GM12874 (cell line): ENCODE measurements around the gene GPER1.

Source experiments
- TF ChIP-seq, protein P1 (sequence below): IDR thresholded peaks from 2 replicates; pipeline ENCODE4 v1.5.1; 2011; ENCODE audit warnings: low read depth, mild to moderate bottlenecking, control low read depth, low read length, moderate library complexity; ENCODE audit not compliant: insufficient read depth

The GPER1 gene

DNA sequence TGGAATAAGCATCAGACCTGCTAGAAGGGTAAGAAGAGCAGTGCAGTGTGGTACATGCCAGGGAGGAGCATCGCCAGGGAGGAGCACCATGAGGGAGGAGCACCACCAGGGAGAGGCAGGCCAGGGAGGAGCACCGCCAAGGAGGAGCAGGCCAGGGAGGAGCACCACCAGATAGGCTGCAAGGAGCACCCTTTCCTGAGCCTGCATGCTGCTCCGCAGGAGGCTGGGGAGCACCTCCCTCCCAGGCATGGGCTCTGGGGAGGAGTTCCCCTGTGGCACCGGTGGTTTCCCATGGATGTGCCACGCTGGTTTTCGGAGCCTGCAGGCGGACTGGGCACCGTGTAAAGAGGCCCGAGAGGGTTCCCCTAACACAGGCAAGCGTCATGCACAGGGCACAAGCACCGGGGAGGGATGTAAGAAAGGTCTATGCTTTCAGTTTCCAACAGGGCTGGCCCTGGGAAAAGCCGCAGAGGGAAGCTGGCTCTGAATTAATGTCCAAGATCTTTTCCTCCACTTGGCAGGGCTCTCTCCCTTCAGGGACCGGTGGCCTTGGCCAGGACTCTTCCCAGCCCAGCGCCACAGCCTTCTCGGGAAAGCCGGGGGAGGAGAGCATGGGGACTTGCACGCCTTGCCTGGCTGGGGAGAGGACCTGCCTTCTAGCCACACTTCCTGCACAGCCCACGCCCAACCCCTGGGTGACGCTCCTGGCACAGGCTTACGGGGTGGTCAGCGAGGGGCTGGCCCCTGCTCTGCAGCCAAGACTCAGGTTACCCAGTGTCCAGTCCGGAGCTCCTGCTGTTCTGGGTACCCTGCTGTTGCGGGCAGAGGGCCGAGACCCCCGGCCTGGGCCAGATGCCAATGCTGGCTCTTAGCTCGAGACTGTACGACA is 11.5 kb upstream of the GPER1 start:
- TF ChIP-seq, protein P1, sequence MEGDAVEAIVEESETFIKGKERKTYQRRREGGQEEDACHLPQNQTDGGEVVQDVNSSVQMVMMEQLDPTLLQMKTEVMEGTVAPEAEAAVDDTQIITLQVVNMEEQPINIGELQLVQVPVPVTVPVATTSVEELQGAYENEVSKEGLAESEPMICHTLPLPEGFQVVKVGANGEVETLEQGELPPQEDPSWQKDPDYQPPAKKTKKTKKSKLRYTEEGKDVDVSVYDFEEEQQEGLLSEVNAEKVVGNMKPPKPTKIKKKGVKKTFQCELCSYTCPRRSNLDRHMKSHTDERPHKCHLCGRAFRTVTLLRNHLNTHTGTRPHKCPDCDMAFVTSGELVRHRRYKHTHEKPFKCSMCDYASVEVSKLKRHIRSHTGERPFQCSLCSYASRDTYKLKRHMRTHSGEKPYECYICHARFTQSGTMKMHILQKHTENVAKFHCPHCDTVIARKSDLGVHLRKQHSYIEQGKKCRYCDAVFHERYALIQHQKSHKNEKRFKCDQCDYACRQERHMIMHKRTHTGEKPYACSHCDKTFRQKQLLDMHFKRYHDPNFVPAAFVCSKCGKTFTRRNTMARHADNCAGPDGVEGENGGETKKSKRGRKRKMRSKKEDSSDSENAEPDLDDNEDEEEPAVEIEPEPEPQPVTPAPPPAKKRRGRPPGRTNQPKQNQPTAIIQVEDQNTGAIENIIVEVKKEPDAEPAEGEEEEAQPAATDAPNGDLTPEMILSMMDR = no peak

DNA sequence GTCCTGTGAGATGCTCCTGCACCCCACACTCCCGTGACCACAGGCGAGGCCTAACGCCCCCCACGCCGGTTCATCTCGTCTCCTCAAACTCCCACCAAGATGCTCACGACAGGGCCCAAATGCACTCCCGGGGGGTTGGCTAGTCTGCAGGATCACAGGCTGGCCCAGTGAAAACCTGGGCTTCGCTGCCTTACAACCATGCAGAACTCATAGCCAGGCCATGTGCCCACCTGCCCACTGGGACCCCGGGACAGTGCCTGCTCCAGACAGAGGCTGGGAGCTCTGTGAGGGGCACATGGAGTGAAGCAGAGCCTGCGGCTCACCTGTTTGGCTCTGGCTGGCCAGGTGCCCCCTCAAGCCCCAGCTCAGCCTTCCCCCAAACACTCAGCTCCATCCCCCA is 9.4 kb upstream of the GPER1 start:
- TF ChIP-seq, protein P1 = no peak

DNA sequence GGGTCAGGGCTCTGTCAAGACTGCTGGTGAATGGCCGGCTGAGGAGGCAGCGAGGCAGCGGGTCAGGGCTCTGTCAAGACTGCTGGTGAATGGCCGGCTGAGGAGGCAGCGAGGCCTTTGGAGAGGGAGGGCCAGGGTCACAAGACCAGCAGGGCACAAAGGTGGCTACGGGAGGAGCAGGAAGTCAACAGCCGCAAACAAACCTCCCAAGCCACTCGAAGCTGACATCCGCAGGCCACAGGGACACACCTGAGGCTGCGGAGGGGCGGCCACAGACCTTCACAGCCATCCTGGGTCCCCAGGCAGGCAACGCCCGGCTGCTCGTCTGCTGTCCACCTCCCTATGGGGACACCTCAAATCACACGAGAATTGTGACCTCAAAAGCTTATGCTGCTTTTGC is 8.9 kb upstream of the GPER1 start:
- TF ChIP-seq, protein P1 = no peak

DNA sequence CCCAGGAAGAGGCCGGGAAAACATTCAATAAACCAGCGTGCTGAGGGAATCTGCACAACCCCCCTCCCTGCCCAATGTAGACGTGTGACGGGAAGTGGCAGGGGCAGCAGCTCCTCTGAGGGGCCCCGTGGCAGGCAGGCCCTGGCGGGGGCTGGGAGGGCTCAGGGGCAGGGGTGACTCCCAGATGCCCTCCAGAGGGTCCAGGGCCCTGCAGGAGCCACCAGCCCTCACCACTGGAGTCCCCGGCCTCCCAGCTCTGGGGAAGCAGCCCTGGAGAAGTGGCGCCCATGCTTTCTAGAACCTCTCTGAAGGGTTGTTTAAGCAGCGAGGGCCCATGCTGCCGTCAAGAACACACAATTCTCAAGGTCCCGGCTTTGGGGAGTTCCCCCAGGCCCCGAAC is 8.4 kb upstream of the GPER1 start:
- TF ChIP-seq, protein P1 = no peak

DNA sequence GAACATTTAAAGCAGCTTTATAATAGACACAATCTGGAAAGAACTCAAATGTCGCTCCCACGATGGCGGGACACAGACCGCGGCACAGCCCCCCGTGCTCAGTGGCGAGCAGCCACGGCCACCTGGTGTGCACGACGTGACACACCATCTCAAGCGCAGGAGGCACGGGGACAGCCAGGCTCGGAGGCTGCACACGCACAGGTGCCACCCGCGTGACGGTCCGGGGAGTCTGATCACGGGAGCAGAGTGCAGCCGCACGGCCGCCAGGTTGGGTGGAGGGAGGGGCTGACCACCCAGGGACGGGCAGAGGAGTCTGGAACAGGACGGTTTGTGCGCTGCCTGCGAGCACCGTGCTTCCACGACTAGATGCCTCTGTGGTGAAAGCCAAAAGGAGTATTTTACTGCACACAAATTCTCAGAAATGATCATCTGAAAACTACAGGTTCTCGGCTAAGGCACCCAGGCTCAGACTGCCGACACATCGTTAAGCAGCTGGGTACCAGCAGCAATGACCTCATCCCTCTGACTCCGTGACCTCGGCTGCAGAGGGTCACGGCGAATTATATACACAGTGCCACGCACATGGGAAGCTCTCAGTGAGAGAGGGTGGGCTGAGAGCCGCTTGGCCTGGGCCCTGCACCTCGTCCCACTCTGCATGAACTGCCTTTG is 7.5 kb upstream of the GPER1 start:
- TF ChIP-seq, protein P1 = no peak

DNA sequence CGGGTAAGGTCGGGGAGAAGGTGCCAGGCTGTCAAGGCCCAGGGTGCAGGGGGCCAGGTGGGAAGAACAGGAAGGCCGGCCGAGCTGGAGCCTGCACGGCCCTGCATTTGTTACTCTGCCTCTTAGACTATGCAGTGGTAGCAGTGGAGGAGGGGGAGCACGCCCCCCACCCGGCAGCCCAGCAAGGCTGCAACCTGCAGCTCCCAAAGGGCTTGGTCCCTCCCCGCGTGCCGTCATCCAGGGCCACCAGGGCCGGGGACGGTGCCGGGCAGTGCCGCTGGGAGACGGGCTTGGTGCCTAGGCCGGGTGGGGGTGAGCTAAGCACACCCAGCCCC is 7.0 kb upstream of the GPER1 start:
- TF ChIP-seq, protein P1 = no peak

DNA sequence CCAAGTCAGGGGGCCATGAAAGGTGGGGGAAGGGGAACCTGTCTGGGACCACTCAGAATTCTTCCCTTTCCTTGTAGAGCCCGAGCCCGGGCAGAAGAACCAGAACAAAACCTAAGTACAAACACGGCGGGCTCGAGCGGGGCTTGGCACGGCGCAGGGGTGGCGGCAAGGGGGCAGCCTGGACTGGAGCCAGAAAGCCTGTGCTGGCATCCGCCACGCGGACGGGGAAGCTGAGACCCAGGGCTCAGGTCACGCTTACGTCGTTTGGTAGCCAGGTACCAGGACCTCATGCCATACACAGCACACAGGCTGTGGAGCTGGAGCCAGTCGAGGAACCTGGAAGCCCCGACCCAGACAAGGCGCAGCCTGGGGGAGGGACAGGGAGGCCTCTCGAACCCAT is 6.6 kb upstream of the GPER1 start:
- TF ChIP-seq, protein P1 = no peak
